HG03457 (cell line): ENCODE results near the gene CACYBP.

Source experiments
- ATAC-seq: cut with Tn5 transposase; IDR thresholded peaks from one replicate; pipeline ENCODE4 v1.9.1; 2021; ENCODE audit warnings: moderate number of reproducible peaks; ENCODE audit not compliant: unreplicated experiment

Gene CACYBP

DNA sequence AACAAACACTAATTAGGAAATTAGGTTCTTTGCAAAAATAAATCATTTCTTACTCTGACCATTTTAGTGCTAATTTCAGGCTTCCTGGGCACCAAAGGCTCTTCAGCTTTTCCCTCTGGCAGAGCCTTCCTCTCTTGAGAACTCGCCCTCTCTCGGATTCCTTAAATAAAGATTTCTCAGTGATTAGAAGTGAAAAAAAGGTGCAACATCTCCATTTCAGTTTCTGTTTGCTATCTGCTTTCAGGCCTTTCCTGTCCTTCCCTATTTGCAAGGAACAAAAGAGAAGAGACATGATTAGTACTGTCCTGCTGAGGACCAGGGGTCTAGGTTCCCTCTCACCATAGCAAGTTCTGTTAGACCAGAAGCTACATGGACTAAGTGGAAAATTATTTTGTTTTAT lies 27.8 kb upstream of the CACYBP start:
- ATAC-seq, result no peak

DNA sequence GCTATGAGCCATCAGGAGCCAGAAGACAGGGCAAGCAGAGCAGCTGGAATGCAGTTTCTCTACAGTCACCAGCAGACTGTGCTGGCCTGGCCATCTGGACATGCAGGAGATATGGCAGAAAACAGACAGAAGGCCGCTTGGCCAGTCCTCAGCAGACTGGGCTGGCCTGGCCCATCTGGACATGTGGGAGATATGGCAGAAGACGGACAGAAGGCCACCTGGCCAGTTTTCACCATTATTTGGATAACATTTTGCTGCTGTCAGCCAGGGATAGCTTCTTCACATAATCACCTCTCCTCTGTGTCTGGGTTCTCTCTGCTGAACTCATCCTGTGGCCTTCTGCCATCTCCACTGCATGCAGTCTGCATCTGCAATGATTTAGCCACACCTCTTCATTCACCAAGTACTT lies 25.0 kb upstream of the CACYBP start:
- no peak for ATAC-seq

DNA sequence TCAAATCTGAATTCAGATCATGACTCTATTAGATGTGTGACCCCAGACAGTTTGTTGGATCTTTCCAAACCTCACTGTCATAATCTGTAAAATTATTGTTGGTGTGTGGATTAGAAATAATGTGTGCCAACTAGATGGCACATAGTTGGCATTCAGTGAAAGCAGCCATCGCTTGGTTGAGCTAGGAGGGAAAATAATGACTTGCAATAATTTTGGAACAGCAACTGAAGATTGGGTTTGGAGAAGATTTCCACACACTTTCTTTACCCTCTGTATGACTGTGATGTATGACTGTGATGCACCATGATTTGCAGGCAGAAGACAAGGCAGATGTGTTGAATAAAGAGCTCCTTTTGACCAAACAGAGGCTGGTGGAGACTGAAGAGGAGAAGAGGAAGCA lies 24.0 kb upstream of the CACYBP start:
- ATAC-seq, result no peak

DNA sequence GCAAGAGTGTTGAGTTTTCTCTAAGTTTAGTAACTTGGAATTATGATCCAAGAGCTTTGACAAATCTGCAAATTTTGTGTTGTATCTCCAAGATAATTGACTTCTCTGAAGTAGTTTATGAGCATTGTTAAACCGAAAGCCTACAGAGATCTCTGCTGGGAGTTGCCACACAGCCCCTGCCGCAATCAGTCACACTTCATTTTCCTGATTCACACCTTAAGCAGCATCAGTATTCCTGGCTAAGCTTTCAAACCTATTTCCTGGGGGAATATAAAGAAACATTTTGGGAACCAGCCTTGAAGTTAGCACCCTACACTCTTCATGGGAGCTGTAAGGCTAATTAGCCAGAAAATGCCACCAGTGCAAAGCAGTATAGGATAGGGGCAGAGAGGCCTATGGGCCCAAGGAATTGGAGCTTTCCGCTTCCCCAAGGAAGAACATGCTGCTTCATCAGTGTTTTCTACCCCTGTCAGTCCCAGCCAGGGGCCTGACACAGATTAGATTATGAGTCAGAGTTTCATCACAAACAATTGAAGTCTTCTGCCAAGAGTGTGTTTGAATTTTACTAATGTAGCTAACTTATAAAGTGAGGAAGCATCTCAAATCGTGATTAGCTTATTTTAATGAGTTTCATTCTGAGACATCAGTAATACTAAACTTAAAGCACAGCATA lies 23.2 kb upstream of the CACYBP start:
- ATAC-seq, result no peak

DNA sequence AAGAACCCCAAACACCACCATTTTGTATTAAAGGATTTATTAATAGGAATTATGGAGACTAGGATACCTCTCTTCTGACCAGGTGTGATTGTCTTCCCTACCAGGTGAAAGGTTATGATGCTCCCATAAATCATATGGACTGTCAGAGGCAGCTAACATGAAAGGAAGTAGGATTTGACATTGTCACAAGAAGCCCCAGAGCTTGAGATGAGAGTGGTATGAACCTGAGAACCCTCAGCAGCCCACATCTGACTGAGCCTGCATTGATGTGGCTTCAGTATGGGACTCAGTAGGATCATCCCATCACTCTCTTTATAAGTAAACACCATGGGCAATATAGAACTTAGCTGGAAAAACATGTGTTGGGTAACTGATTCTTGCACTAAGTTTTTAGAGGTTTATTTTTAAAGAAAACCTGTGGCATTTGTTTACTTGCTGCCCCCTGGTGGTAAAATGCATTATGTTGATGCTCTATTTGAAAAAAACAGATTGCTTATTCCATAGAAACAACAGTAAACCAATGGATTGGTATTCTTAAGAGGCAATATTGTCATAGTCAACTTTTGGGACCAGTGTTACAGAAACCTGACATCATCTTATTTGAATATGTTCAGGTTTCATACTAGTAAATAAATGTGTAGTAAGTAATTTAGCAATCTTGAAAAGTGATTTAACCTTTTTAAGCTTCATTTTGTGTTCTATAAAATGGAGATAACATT lies 16.6 kb upstream of the CACYBP start:
- ATAC-seq, result no peak

DNA sequence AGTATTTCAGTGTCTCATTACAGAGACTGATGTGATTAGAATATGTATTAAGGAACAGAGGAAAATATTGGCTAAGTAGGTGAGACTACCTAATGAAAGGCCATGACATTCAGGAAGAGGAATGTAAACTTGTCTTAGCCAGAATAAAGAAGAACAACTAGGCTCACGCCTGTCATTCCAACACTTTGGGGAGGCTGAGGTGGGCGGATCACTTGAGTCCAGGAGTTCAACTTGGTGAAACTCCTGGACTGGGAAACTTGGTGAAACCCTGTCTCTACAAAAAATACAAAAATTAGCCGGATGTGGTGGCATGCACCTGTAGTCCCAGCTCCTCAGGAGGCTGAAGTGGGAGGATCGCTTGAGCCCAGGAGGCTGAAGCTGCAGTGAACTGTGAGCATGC lies 14.8 kb upstream of the CACYBP start:
- no peak for ATAC-seq

DNA sequence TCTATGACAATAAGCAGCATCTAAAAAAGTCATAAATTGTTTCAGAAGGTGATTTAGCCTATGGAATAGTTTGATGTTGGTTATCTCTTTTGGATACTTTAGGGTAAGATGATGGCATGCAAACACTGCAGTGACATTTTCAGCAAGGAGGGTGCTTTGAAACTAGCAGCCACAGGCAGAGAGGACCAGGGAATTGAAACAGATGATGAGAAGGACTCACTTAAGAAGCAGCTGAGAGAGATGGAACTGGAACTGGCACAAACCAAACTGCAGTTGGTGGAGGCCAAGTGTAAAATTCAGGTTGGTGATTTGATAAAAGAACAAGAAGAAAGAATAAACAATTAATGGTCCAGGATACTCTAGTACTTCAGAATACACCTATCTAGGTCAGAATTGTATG lies 11.2 kb upstream of the CACYBP start:
- no peak for ATAC-seq

DNA sequence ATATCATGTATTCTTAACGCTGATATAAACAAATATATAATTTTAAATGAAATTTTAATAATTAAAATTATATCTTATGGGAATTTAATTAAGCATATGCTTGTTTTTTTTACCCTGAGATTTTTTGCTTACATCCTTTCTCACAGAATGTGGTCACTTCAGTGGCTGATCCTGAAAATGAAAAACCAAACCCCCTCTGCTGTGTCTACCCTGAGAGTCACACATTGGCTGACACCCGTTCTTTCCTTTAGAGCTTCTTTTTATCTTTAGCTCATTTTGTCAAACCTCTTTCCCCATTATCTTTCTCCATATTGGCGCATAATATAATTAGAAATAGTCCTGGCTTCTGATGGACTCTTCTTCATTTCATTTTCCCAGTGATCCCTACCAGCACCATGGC lies 10.8 kb upstream of the CACYBP start:
- ATAC-seq, result no peak

DNA sequence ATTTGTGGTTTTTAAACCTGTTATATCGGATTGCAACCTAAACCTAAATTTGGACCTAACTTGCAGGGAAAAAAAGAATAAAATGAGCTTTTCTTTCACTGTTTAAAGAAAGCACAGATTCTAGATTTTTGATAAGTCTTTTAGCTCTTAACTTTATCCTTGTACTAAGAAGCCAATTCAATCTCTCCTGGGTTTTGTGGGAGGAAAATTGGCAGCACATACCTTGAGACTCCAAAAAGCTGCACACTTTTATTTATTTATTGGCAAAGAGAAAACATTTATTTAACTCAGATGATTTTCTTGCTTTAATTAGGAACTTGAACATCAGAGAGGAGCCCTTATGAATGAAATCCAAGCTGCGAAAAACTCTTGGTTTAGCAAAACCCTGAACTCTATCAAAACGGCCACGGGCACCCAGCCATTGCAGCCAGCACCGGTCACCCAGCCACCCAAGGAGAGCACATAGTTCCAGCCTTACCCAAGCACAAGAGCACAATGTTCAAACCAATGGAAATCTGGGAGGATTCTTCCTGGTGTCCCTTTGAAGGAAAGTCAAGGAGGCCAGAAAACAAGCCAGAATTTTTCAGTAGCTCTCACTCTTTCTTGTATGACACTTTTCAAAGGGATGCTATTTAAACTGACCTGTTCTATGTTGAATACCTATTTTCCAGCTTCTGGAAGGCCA lies 10.1 kb upstream of the CACYBP start:
- ATAC-seq, result no peak

DNA sequence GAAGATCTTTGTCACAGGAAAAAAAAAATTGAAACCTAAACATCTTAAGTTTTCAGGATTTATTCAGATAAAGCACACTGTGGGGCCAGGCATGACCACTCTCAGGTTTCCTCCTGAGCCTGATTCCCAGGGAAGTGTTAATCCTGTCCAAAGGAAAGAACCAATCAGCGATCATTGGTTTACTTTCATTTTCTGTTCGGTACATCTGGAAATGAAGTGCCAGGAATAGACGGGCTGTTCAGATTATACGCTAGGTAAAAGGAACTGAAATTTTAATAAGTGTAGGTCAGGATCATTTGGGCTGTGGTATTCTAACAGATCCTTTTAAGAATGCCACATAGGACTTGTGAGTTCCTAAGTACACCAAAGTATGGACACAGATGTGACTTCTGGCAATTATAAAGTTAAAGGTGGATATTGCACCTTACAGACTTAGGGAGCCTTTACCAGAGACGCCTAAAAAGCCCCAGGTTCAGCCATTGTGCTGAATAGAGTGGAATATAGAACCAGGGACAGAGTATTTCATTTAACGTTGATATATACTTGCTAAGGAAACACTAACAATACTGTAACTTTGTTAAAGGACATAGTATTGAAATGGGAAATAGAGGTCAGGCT lies 9.3 kb upstream of the CACYBP start:
- no peak for ATAC-seq

DNA sequence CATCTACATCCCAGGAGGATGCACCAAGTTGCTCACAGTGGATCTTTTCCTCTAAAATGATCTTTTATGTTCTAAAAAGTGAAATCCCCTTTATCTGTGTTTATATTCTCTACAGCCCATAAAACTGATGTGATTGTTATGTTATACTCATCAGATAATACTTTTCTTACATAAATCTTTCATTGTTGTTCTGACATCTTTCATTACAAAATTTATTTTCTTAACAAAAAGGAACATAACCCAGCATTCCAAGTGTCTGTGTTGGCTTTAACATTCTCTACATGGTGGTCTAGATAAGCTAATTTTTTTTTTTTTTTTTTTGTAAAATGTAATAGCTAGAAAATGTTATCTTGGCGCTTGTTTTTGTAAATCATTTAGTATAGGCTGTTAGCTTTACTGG lies 8.3 kb upstream of the CACYBP start:
- ATAC-seq, result no peak

DNA sequence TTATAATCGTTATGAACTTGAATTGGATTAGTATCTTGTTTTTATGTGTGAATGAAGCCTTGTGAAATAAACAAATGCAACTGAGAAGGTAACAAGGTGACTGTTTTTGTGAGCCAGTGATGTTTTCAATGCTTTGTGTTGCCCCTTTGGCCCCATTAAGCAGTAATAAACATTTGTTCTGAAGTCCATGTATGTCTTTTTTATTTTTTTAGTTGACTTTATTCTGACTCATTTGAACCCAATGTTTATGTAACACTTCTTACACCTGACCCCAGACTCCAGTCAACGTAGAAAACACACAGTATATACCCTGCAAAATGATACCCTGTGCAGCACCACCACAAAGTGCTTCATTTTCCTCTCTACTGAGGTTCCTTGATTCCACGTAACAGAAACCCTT lies 4.6 kb upstream of the CACYBP start:
- ATAC-seq, result no peak

DNA sequence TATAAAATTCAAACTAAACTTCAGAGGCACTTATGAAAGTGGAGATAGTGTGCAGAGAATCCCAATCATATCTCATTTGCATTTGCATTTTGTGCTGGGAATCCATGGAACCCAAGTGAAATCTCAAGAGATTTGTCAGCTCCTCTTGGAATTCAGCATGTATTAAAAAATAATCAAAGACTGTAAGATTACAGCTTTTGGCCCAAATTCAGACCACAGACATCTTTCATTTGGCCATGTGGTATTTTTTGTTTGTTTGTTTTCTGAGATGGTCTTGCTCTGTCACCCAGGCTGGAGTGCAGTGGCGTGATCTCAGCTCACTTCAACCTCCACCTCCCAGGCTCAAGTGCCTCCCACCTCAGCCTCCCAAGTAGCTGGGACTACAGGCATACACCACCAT lies 3.8 kb upstream of the CACYBP start:
- no peak for ATAC-seq

DNA sequence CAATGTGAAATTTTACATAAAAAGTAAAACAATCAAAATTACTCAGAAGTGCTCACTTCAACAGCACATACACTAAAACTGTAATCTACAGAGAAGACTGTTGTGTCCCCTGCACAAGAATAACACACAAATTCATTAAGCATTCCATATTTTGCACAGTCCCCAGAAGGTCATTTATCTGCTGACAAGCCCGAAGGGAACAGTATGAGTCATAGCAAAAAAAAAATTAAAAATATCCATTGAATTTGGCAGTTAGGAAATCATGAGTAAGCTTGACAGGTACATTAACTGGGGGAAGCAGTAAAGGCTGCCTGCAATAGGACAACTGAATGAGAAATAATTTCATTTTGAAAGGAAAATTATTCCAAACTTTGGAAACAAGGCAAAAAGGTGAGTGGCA lies 3.3 kb upstream of the CACYBP start:
- ATAC-seq, result no peak

DNA sequence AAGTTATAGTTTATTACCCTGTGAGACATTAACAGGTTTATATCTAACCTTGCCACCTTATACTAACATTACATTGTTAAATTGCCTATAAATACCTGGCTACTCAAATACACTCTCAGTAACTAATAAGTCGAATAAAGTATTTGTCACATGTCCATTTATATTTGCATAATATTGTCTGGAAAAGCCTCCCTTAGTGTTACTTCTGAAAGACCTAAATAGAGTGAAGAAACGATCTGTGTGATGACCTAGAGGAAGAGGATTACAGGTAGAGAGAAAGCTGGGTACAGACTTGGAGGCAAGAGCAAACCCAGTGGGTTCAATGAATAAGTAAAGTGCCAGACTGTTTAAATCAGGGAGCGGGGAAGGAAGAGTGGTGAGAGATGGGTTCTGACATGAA lies 2.7 kb upstream of the CACYBP start:
- ATAC-seq, result no peak

DNA sequence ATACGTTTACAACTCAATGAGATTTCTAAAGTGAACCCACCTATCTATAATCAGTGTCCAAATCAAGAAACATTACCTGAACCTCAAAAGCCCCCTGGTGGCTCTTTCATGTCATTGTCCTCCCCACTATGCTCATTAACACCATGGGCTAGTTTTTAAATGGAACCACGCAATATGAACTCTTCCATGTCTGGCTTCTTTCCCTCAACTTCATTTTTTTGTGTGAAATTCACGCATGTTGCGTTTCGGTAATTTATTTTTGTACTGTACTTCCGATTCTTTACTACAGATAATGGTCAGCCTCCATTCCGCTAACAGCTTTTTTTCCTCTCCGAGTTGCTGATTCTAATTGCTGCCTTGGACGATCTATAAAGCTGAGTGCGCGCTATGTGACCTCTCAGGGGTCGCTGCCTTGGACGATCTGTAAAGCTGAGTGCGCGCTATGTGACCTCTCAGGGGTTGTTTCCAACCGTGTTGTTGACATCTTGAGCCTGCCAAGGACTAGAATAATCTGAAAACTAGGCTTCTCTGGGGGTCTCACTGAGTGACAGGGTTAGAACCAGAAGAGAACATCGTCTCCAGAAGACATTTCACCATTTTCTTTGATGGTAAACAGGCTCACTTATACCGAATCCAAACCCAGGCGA lies 1.1 kb upstream of the CACYBP start:
- ATAC-seq, result peak; percentile 0

DNA sequence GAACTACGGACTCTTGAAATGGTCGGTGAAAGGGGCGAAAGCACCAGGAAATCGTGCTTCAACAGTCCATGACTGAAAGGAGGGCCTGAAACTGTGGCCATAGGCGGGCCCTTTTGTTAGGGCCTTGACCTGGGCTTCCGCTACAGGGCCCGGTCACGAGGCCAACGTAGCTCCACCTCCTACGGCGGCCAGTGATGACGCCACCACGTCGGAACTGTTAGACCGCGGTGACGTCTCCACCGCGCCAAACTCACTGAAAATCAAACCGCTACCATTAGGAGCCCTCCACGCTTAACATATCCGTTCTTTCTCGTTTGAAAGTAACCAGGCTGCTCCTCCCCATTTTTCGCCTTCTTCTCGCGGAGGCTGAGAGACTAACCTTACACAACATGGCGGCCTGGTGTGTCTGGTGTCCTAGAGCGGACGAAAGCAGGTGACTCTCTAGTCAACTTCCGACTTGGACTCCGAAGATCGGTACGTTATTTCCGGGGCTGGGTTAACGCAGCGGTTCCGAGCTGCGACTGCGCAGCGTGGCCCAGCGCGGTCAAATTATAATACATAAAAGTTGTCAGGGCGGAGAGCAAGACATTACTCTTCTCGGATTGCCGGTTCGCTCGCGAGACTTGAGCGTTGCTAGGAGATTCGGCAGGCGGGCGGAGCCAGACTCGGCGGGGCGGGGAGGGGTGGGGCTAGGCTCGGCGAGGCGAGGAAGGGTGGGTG lies 371 bp upstream of the CACYBP start:
- peak; percentile 68 for ATAC-seq

DNA sequence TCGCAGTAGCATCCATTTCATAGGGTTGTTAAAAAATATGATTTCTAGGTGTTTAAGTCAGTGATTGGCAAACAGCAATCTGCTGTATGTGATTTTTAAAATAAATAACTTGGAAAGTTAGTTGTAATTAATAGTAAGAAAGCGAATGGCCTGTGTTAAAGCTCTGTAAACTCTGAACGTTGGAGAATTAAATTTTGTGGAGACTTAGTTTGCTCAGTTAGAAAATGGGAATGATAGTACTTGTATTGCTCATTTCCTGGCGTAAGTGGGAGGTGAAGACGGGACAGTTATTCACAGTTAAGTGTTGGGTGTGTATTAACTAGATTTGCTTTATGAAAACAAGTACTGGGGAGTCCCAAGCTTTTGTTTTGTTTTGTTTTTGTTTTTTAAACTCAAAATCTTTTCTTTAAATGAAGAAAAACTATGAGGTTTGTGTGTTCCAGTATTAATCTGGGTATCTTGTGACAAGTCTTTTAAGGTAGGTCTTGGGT lies 995 bp downstream of the CACYBP start:
- ATAC-seq, result no peak

DNA sequence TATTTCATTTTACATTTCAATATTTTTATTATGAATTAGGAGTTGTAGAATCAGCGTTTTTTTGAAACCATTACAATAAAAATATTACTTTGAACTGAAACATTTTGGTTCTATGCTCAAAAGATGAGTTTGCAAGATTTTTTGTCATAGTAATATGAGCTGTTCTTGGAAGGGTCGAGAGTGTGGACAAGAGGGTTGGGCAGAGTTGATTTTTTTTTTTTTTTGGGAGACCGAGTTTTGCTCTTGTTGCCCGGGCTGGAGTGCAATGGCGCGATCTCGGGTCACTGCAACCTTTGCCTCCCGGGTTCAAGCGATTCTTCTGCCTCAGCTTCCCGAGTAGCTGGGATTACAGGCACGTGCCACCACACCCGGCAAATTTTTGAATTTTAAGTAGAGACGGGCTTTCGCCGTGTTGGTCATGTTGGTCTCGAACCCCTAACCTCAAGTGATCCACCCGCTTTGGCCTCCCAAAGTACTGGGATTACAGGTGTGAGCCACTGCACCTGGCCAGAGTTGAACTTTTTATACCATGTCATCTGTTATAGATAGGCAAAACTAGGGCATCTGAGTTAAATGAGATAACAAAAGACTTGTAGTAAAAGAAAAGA lies 3.3 kb downstream of the CACYBP start:
- no peak for ATAC-seq

DNA sequence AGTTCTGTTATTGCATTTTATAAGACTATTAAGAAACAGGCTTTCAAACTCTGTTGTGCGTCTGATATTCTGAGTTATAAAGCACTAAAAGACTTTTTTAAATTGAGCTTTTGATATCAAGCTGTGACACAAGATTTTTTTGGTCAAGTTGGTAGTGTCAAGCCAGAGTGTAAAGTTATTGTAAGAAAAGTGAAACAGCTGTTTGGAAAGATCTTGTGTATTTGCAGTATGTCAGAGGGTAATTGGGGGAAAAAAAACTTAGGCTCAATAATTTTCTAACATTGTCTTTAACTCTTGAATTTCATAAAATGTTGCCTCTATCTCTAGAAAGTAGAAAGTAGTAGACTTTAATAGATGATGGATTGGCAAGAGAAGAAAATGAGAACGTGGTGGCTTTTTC lies 3.8 kb downstream of the CACYBP start:
- ATAC-seq, result no peak
